Pancreas (tissue), 10 donors: ENCODE data around the gene DAD1. TPM values are rescaled to one million over a fixed set of nuclear protein-coding genes. Genes with fewer than 3 reads are reported as not detected.

Source experiments
- ATAC-seq, 4 donors: fragments of 200-7000 bp; cut with Tn5 transposase; one replicate each; pipeline versions ENCODE4 v1.8.0 to v1.9.1; 2020; ENCODE audit warnings: mild to moderate bottlenecking in 4 of 4, moderate library complexity in 4 of 4
- DNase-seq, 6 donors: peaks; one replicate each; pipeline ENCODE4 v3.0.0-alpha.2; 2020
- FAIRE-seq: peaks from 2 replicates; lab custom pipeline; 2012; peaks lifted over from hg19 to GRCh38; lab: Jason Lieb, UNC
- H3K27ac ChIP-seq, 4 donors: fragments of 200-600 bp; sonication (generic); 1 replicate in 3 of 4; 2 replicates in 1 of 4; pipeline versions ENCODE4 v1.5.0 to v1.8.0; 2020
- H3K27me3 ChIP-seq, 4 donors: fragments of 200-600 bp; one replicate each; pipeline ENCODE4 v1.8.0; 2021
- H3K36me3 ChIP-seq, 3 donors: fragments of 200-600 bp; sonication (generic) in 1 of 3; one replicate each; pipeline versions ENCODE4 v1.5.0 to v1.8.0; 2020 to 2021
- H3K4me1 ChIP-seq, 3 donors: fragments of 200-600 bp; one replicate each; pipeline ENCODE4 v1.8.0; 2021
- H3K4me3 ChIP-seq, 4 donors: fragments of 200-600 bp; sonication (generic) in 2 of 4; one replicate each; pipeline versions ENCODE4 v1.5.0 to v1.8.0; 2020 to 2021
- H3K9me3 ChIP-seq, 4 donors: fragments of 200-600 bp; one replicate each; pipeline ENCODE4 v1.8.0; 2021
- WGBS, 2 donors: extraction: QIAGEN DNeasy Blood & Tissue Kit; methylation state at CpG; one replicate each; pipeline ENCODE4 v1.1.7; 2013; 5-methylcytosine and 5-hydroxymethylcytosine counted together
- intact Hi-C, 3 donors: fragments of 100-400 bp; cut with DNase I; formaldehyde crosslinking; loops; one replicate each; pipeline versions ENCODE4 v1.11.1 to v1.14.2; 2022
- polyA plus RNA-seq, 2 donors: library from polyadenylated mRNA; stranded (reverse); fragments of 200-250 nt; gene quantifications; one replicate each; pipeline ENCODE4 v1.2.3, GENCODE V29; 2013
- total RNA-seq, 6 donors: library from RNA; stranded (reverse); fragmentation: NEBNext Ultra II Directional in 4 of 6; extraction: Animal tissue kit (Norgen Biotek cat#: 25700) in 4 of 6; gene quantifications; one replicate each; pipeline versions ENCODE4 v1.2.1 to v1.2.4, GENCODE V29; 2021 to 2023
- TF ChIP-seq, protein P1 (sequence below), 4 donors: fragments of 200-600 bp; sonication (generic) in 3 of 4; IDR thresholded peaks; one replicate each; pipeline versions ENCODE4 v1.5.0 to v1.8.0; 2021; ENCODE audit warnings: antibody characterized with exemption in 4 of 4
- donor health status: healthy with polysubstance abuse.
- donor health status: DM: no; HTN: no; CAD: no; lungs with moderate emphysema.
- donor health status: DM: no; HTN: no; CAD: no.
- donor health status: control.
- donor health status: control.
- donor health status: Bipolar disorder and iron deficiency.
- donor health status: DM: yes; HTN: yes; CAD: no.
- donor health status: DM: no; HTN: no; CAD: no.
- donor health status: DM: no; HTN: no; CAD: no.
- donor health status: DM: yes; HTN: yes; CAD: no.

Gene DAD1
- total and polyA plus RNA-seq, 8 donors, result 58.2 to 178 (median 85.2) TPM

DNA sequence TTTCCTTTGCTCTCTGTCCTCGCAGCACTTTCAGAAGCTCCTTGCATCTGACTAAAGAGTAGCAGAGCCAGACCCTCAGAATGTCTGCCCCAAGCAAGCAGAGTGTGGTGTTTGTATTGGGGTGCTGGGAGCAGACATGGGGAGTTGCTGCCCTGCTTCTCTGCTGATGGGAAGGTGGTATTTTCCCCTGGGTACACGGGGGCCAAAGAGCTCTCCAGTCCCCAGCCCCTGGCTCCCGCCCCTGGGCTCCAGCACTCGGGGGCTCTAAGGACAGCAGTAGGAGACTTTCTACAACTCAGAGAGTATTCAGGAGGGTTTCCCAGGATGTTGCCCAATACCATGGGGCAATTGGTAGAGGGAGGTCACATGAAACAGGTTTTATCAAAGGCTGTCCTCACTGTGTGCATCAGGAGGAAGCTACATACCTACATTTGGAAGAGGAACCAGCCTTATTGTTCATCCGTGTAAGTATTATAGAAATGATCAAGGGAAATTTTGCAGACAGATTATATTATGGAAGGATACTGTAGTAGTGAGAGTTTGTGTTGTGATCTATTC lies 50.3 kb downstream of the DAD1 start:
- no peak for FAIRE-seq
- Histone ChIP-seq H3K4me1 (no peaks in the 10 kb centered on the region), H3K27me3 (no peaks in the 10 kb centered on the region), H3K4me3 (no peak overlapping the region), H3K9me3 (no peaks in the 10 kb centered on the region), H3K36me3 (no peaks in the 10 kb centered on the region), H3K27ac (no peak overlapping the region)
- 72 to 85% methylated on average over 5 of the region's 5 CpGs for WGBS, 2 donors
- intact Hi-C loops, result no loop called here
- TF ChIP-seq, protein P1, sequence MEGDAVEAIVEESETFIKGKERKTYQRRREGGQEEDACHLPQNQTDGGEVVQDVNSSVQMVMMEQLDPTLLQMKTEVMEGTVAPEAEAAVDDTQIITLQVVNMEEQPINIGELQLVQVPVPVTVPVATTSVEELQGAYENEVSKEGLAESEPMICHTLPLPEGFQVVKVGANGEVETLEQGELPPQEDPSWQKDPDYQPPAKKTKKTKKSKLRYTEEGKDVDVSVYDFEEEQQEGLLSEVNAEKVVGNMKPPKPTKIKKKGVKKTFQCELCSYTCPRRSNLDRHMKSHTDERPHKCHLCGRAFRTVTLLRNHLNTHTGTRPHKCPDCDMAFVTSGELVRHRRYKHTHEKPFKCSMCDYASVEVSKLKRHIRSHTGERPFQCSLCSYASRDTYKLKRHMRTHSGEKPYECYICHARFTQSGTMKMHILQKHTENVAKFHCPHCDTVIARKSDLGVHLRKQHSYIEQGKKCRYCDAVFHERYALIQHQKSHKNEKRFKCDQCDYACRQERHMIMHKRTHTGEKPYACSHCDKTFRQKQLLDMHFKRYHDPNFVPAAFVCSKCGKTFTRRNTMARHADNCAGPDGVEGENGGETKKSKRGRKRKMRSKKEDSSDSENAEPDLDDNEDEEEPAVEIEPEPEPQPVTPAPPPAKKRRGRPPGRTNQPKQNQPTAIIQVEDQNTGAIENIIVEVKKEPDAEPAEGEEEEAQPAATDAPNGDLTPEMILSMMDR (IDR thresholded peaks at IDR 0.05), result no peak
- DNase-seq, result no peak
- ATAC-seq, result no peak

DNA sequence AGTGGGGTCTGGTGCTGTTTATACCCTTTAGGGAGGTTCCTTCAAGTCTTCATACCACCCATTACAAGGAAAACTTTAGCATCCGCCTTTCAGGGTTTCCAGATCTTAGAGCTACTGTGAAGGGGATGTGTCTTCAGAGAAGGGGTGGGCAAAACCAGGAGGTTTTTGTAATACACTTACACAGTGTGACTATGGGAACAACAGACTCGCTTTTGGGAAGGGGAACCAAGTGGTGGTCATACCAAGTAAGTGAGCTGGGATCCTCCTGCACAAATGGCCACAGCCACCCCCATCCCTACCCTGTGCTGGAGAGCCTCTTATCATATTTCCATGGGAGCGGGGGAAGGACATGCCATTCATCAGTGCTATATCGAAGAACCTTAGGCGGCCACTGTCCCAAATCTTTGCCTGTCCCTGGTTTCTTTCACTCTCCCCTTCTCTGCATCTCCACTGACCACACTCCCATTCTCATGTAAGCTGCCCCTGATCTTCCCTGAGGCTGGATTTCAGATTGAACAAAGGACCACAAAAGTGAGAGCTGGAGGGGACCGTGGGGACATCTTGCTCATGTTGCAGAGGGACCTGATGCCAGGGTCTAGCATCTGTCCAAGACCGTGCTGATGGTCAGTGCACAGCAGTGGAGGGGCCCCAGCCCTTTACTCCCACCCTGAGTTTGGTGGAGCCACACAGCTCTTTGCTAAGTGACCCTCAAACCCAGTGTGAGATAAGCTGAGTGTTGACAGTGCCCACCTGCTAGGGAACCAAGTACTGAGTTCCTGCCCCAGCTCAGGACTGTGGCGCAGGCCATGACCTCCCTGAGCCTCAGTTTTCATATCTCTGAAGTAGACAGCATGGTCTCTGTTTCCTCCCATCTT lies 51.4 kb downstream of the DAD1 start:
- H3K36me3 ChIP-seq, result no peaks in the 10 kb centered on the region
- no peak for FAIRE-seq
- TF ChIP-seq, protein P1 (IDR thresholded peaks at IDR 0.05), result no peak
- H3K4me1 ChIP-seq, result no peaks in the 10 kb centered on the region
- no peaks in the 10 kb centered on the region for H3K9me3 ChIP-seq
- H3K4me3 ChIP-seq, result no peak overlapping the region
- intact Hi-C loops, result no loop called here
- WGBS, 2 donors, result 83 to 91% methylated on average over 8 of the region's 8 CpGs
- peak overlapping the region in 1 of 4 donors; percentile 5 for H3K27ac ChIP-seq
- no peak for DNase-seq
- H3K27me3 ChIP-seq, result no peaks in the 10 kb centered on the region
- ATAC-seq, result no peak

DNA sequence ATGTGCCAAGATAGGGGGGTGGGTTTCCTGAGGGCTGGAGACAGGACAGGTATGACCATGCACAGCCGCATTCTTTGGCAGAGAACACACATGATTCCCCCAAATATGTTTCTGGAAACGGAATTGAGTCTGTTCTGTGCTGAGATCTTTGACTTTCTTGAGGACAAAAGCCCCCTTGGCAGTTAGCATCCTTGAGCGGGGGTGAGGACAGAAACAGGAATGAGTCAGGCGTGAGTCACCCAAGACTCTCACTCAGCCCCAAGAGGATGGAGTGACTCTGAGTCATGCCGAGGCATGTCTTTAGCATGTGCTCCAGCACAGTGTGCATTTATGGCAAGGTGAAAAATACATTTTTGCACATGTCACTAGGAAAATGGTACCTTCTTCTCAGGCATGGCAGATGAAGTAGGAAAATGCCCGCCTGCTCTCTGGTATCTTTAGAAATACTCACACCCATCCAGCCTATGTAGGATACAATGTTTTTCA lies 52.1 kb downstream of the DAD1 start:
- Histone ChIP-seq H3K36me3 (no peaks in the 10 kb centered on the region), H3K9me3 (no peaks in the 10 kb centered on the region), H3K27ac (peak overlapping the region in 1 of 4 donors; percentile 5), H3K4me1 (no peaks in the 10 kb centered on the region), H3K4me3 (no peak overlapping the region), H3K27me3 (no peaks in the 10 kb centered on the region)
- FAIRE-seq, result no peak
- peak in 2 of 6 donors; percentile 26 to 44 for DNase-seq
- ATAC-seq, result peak in 3 of 4 donors; percentile 67 to 92 (median 85)
- WGBS, 2 donors, result 70 to 76% methylated on average over 6 of the region's 6 CpGs
- TF ChIP-seq, protein P1 (IDR thresholded peaks at IDR 0.05), result no peak
- intact Hi-C loops, result no loop called here

DNA sequence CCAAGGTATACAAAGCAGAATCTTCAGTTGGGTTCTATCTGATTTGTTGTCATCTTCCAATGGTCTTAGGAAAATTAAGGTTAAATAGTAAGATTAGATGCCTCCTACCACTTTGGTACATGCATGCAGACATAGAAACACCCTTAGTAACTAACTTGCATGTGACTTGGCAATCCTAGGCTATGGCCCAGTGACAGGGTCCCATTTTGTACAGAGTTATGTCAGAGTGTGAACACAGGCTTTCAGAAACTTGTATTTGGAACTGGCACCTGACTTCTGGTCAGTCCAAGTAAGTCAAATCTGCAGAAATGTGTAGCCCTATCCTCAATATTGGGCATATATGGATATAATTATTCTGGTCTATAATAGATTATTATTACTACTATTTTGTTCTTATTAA lies 53.1 kb downstream of the DAD1 start:
- Histone ChIP-seq H3K27ac (no peak overlapping the region), H3K27me3 (no peaks in the 10 kb centered on the region)
- FAIRE-seq, result no peak

More for the DNA sequence above, 53.1 kb downstream of the DAD1 start:
- Histone ChIP-seq H3K9me3 (no peaks in the 10 kb centered on the region), H3K4me1 (no peaks in the 10 kb centered on the region), H3K36me3 (no peaks in the 10 kb centered on the region), H3K4me3 (no peak overlapping the region)
- no peak for DNase-seq
- ATAC-seq, result no peak
- TF ChIP-seq, protein P1 (IDR thresholded peaks at IDR 0.05), result no peak
- intact Hi-C loops, result no loop called here
